ENCODE results near the gene LRP2.

DNA sequence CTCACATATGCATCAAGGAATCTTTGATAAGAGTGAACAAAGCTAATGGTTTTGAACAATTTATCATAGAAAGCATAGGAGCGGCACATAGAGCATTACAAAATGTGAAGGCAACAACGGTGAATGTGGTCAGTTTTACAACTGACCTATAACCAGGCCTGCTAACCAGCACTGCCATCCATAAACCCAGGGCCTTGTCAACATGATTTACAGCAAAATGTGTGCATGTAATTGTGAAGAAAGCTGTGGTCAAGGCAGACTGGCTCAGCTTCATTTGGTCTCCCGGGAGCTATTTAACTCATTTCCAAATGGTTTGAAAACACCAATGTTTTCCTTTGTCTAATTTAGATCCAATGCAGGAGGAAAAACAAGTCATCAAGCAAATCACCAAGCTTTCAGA, 173.2 kb downstream of the LRP2 start:
- no peak for TF ChIP-seq POLR2A (IDR thresholded peaks at IDR 0.05)
- TF ChIP-seq, protein P1, sequence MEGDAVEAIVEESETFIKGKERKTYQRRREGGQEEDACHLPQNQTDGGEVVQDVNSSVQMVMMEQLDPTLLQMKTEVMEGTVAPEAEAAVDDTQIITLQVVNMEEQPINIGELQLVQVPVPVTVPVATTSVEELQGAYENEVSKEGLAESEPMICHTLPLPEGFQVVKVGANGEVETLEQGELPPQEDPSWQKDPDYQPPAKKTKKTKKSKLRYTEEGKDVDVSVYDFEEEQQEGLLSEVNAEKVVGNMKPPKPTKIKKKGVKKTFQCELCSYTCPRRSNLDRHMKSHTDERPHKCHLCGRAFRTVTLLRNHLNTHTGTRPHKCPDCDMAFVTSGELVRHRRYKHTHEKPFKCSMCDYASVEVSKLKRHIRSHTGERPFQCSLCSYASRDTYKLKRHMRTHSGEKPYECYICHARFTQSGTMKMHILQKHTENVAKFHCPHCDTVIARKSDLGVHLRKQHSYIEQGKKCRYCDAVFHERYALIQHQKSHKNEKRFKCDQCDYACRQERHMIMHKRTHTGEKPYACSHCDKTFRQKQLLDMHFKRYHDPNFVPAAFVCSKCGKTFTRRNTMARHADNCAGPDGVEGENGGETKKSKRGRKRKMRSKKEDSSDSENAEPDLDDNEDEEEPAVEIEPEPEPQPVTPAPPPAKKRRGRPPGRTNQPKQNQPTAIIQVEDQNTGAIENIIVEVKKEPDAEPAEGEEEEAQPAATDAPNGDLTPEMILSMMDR (IDR thresholded peaks at IDR 0.05), result no peak

All from lower leg skin (tissue), 3 donors.